GM18907 (cell line): ENCODE measurements around the gene ESYT1.
A peak's percentile ranks its signal among the peaks of the same experiment; 100 is the strongest.

Experiments
- ATAC-seq: cut with Tn5 transposase; IDR thresholded peaks from one replicate; pipeline ENCODE4 v1.9.1; 2021; ENCODE audit warnings: mild to moderate bottlenecking, moderate library complexity; ENCODE audit not compliant: unreplicated experiment

The ESYT1 gene

GRCh38 chr12:56128670-56129205, 671 bp downstream of the ESYT1 start:
- ATAC-seq = no peak

GRCh38 chr12:56129206-56129941, 1.3 kb downstream of the ESYT1 start:
- ATAC-seq = peak; percentile 34

GRCh38 chr12:56129942-56130495, 2.0 kb downstream of the ESYT1 start:
- no peak for ATAC-seq

GRCh38 chr12:56130876-56131275, 2.8 kb downstream of the ESYT1 start:
- ATAC-seq = no peak

GRCh38 chr12:56134897-56135296, 6.8 kb downstream of the ESYT1 start:
- ATAC-seq = no peak

- no peak for ATAC-seq
These were observed 9.9 kb downstream of the ESYT1 start for GRCh38 chr12:56137853-56138571.

- ATAC-seq = no peak
These were observed 14.1 kb downstream of the ESYT1 start for GRCh38 chr12:56141946-56142784.

- no peak for ATAC-seq
These were observed 15.2 kb downstream of the ESYT1 start for GRCh38 chr12:56143217-56143616.

GRCh38 chr12:56143870-56144269, 15.8 kb downstream of the ESYT1 start:
- ATAC-seq = no peak

- no peak for ATAC-seq
These were observed 17.1 kb downstream of the ESYT1 start for GRCh38 chr12:56145217-56145616.

- no peak for ATAC-seq
These were observed 18.7 kb downstream of the ESYT1 start for GRCh38 chr12:56146492-56147460.

- ATAC-seq = no peak
These were observed 22.5 kb downstream of the ESYT1 start for GRCh38 chr12:56150563-56150962.

GRCh38 chr12:56151672-56152131, 23.6 kb downstream of the ESYT1 start:
- peak; percentile 47 for ATAC-seq

- ATAC-seq = peak; percentile 82
These were observed 24.2 kb downstream of the ESYT1 start, which contains the start of gene MYL6B for GRCh38 chr12:56152132-56152755. Gene MYL6B, plus strand, starts transcription at chr12:56152587. Its CDS starts 1,332 bp downstream, at chr12:56153919.

- ATAC-seq = no peak
These were observed 24.9 kb downstream of the ESYT1 start for GRCh38 chr12:56152756-56153677.

GRCh38 chr12:56153678-56154065, 25.6 kb downstream of the ESYT1 start:
- no peak for ATAC-seq

GRCh38 chr12:56154246-56154771, 26.2 kb downstream of the ESYT1 start:
- no peak for ATAC-seq

- ATAC-seq = no peak
These were observed 26.8 kb downstream of the ESYT1 start for GRCh38 chr12:56154818-56155217.
